HCT116 (cell line): Measurements from ENCODE around the gene MMP17. TPM values are rescaled to one million over a fixed set of nuclear protein-coding genes. Genes with fewer than 3 reads are reported as not detected.

Experiments used
- ATAC-seq: fragments of 200-7000 bp; cut with Tn5 transposase; 2 replicates; pipeline ENCODE4 v1.9.1; 2020; ENCODE audit warnings: mild to moderate bottlenecking, moderate library complexity
- BruUV-seq: library from RNA; stranded (reverse); fragments of 400-500 nt; replicated peaks from 2 replicates; lab custom pipeline; 2021; lab: Mats Ljungman, UMichigan
- CTCF ChIA-PET: fragments of 300-600 bp; sonication (Branson Sonifier 250); formaldehyde crosslinking; loops from one replicate; lab custom pipeline; 2021; ENCODE audit warnings: antibody characterized with exemption; lab: Charles Lee
- POLR2A ChIA-PET: fragments of 300-600, 350-600 bp; sonication (Branson Sonifier 250); formaldehyde crosslinking; loops from one replicate; lab custom pipeline; 2021; ENCODE audit warnings: antibody characterized with exemption; lab: Charles Lee
- RAD21 ChIA-PET, 2 experiments: fragments of 300-600 bp; sonication (Branson Sonifier 250); formaldehyde crosslinking; loops; one replicate each; lab custom pipeline; 2023; ENCODE audit warnings: low total read pairs in 2 of 2; ENCODE audit not compliant: uncharacterized antibody in 2 of 2, unreplicated experiment in 2 of 2, low non-redundant PET in 1 of 2; lab: Charles Lee
- DNase-seq: peaks from one replicate; pipeline ENCODE4 v3.0.0-alpha.2; 2010; ENCODE audit warnings: low read depth, low spot score
- H2AFZ ChIP-seq: fragments of 200-600 bp; shearing (Covaris generic), sonication (generic); 2 replicates; pipeline ENCODE4 v1.6.1; 2017; ENCODE audit warnings: low read depth, mixed run types, mixed read lengths, antibody characterized with exemption, low read length; ENCODE audit not compliant: poor library complexity, severe bottlenecking
- H3K27ac ChIP-seq: 2 replicates; pipeline ENCODE4 v1.5.1; 2012; ENCODE audit warnings: low read depth, low read length
- H3K27me3 ChIP-seq: fragments of 200-600 bp; sonication (generic); 2 replicates; pipeline ENCODE4 v1.6.1; 2016; ENCODE audit warnings: mixed run types, low read length, mixed read lengths; ENCODE audit not compliant: insufficient read depth
- H3K36me3 ChIP-seq, 2 experiments: fragments of 200-500 bp in 1 of 2; fragments of 200-600 bp in 1 of 2; sonication (Bioruptor generic) in 1 of 2; sonication (generic) in 1 of 2; 2 replicates each; pipeline versions ENCODE4 v1.5.1 to v1.6.1; 2014 to 2016; ENCODE audit warnings: low read length in 2 of 2, inconsistent platforms in 1 of 2, mixed read lengths in 1 of 2, mixed run types in 1 of 2; ENCODE audit not compliant: insufficient read depth in 2 of 2, control insufficient read depth in 1 of 2
- H3K4me1 ChIP-seq, 2 experiments: fragments of 200-600 bp in 1 of 2; sonication (generic) in 1 of 2; 2 replicates each; pipeline versions ENCODE4 v1.5.1 to v1.6.1; 2012 to 2017; ENCODE audit warnings: low read length in 2 of 2, inconsistent platforms in 1 of 2, mild to moderate bottlenecking in 1 of 2, mixed read lengths in 1 of 2, mixed run types in 1 of 2, moderate library complexity in 1 of 2; ENCODE audit not compliant: insufficient read depth in 2 of 2, control insufficient read depth in 1 of 2
- H3K4me2 ChIP-seq: fragments of 200-600 bp; sonication (generic); 2 replicates; pipeline ENCODE4 v1.6.1; 2017; ENCODE audit warnings: mixed run types, low read length, mixed read lengths
- H3K4me3 ChIP-seq, 2 experiments: fragments of 200-600 bp in 1 of 2; sonication (generic) in 1 of 2; replicated peaks in 1 of 2; 2 replicates each; pipeline ENCODE4 v1.5.1; 2011 to 2016; ENCODE audit warnings: low read length in 2 of 2, control low read depth in 1 of 2, low read depth in 1 of 2, mild to moderate bottlenecking in 1 of 2, mixed read lengths in 1 of 2, mixed run types in 1 of 2
- H3K79me2 ChIP-seq: fragments of 200-600 bp; sonication (generic); 2 replicates; pipeline ENCODE4 v1.6.1; 2017; ENCODE audit warnings: mild to moderate bottlenecking, mixed run types, low read length, moderate library complexity, mixed read lengths; ENCODE audit not compliant: insufficient read depth
- H3K9ac ChIP-seq: fragments of 200-600 bp; sonication (generic); 2 replicates; pipeline ENCODE4 v1.6.1; 2016; ENCODE audit warnings: low read length, mixed read lengths
- H3K9me2 ChIP-seq: fragments of 200-600 bp; sonication (generic), shearing (Covaris generic); 2 replicates; pipeline ENCODE4 v1.6.1; 2017; ENCODE audit warnings: mixed run types, mild to moderate bottlenecking, moderate library complexity; ENCODE audit not compliant: insufficient read depth
- H3K9me3 ChIP-seq, 2 experiments: fragments of 200-500 bp in 1 of 2; fragments of 200-600 bp in 1 of 2; sonication (Bioruptor generic) in 1 of 2; sonication (generic) in 1 of 2; 2 replicates each; pipeline ENCODE4 v1.6.1; 2014 to 2017; ENCODE audit warnings: low read length in 2 of 2, mixed read lengths in 2 of 2, inconsistent platforms in 1 of 2, low read depth in 1 of 2, mild to moderate bottlenecking in 1 of 2, mixed run types in 1 of 2, moderate library complexity in 1 of 2; ENCODE audit not compliant: control insufficient read depth in 1 of 2, insufficient read depth in 1 of 2
- H4K20me1 ChIP-seq: fragments of 200-600 bp; sonication (generic), shearing (Covaris generic); 2 replicates; pipeline ENCODE4 v1.6.1; 2017; ENCODE audit warnings: mixed run types, mild to moderate bottlenecking, moderate library complexity; ENCODE audit not compliant: insufficient read depth
- ATF3 ChIP-seq: IDR thresholded peaks from 2 replicates; pipeline ENCODE4 v1.6.1; 2012
- CEBPB ChIP-seq: IDR thresholded peaks from 2 replicates; pipeline ENCODE4 v1.6.1; 2012; ENCODE audit warnings: low read depth
- EGR1 ChIP-seq: IDR thresholded peaks from 2 replicates; pipeline ENCODE4 v1.6.1; 2012; ENCODE audit warnings: low read depth
- ELF1 ChIP-seq: IDR thresholded peaks from 2 replicates; pipeline ENCODE4 v1.6.1; 2012; ENCODE audit warnings: low read depth, borderline replicate concordance
- EZH2 ChIP-seq: fragments of 200-600 bp; sonication (generic); IDR thresholded peaks from 2 replicates; pipeline ENCODE4 v1.6.1; 2017; ENCODE audit warnings: antibody characterized with exemption, mixed run types
- EZH2phosphoT487 ChIP-seq: fragments of 200-600 bp; IDR thresholded peaks from 2 replicates; pipeline ENCODE4 v1.6.1; 2018; ENCODE audit warnings: antibody characterized with exemption, borderline replicate concordance
- FOSL1 ChIP-seq: IDR thresholded peaks from 2 replicates; pipeline ENCODE4 v1.6.1; 2012; ENCODE audit warnings: low read depth
- JUND ChIP-seq: IDR thresholded peaks from 2 replicates; pipeline ENCODE4 v1.6.1; 2012
- MAX ChIP-seq: IDR thresholded peaks from 2 replicates; pipeline ENCODE4 v1.6.1; 2012
- POLR2A ChIP-seq: IDR thresholded peaks from 2 replicates; pipeline ENCODE4 v1.7.0; 2011; ENCODE audit warnings: borderline replicate concordance; ENCODE audit not compliant: insufficient read depth, insufficient read length; ENCODE audit errors: extremely low read depth
- POLR2AphosphoS5 ChIP-seq: IDR thresholded peaks from 2 replicates; pipeline ENCODE4 v1.6.1; 2011; ENCODE audit warnings: mild to moderate bottlenecking, low read depth, low read length, moderate library complexity
- RAD21 ChIP-seq: IDR thresholded peaks from 2 replicates; pipeline ENCODE4 v1.6.1; 2012; ENCODE audit warnings: low read depth, mild to moderate bottlenecking
- REST ChIP-seq: IDR thresholded peaks from 2 replicates; pipeline ENCODE4 v1.6.1; 2012; ENCODE audit warnings: low read depth
- SIN3A ChIP-seq: IDR thresholded peaks from 2 replicates; pipeline ENCODE4 v1.6.1; 2012; ENCODE audit warnings: low read depth
- SP1 ChIP-seq: IDR thresholded peaks from 2 replicates; pipeline ENCODE4 v1.6.1; 2012; ENCODE audit warnings: low read depth
- SRF ChIP-seq: IDR thresholded peaks from 2 replicates; pipeline ENCODE4 v1.6.1; 2012; ENCODE audit warnings: low read depth
- TCF7L2 ChIP-seq: IDR thresholded peaks from 2 replicates; pipeline ENCODE4 v1.7.0; 2011; ENCODE audit warnings: borderline replicate concordance, inconsistent platforms; ENCODE audit not compliant: insufficient read depth, insufficient read length; ENCODE audit errors: extremely low read depth
- ZBTB33 ChIP-seq: IDR thresholded peaks from 2 replicates; pipeline ENCODE4 v1.6.1; 2011; ENCODE audit warnings: mild to moderate bottlenecking, low read length, moderate library complexity; ENCODE audit not compliant: insufficient replicate concordance; ENCODE audit errors: extremely low read depth
- ZFX ChIP-seq: fragments of 450-650 bp; IDR thresholded peaks from 2 replicates; pipeline ENCODE4 v1.6.1; 2017
- ZNF274 ChIP-seq: fragments of 200-500 bp; sonication (Bioruptor generic); IDR thresholded peaks from 2 replicates; pipeline ENCODE4 v1.6.1; 2014; ENCODE audit warnings: mild to moderate bottlenecking, low read depth, low read length, inconsistent platforms
- intact Hi-C: fragments of 100-400 bp; cut with micrococcal nuclease; formaldehyde crosslinking; loops from 2 replicates; pipeline ENCODE4 v1.10.0; 2022
- total RNA-seq: library from RNA; stranded (reverse); gene quantifications from one replicate; pipeline ENCODE4 v1.2.1, GENCODE V29; 2021; ENCODE audit not compliant: unreplicated experiment

The MMP17 gene
- total RNA-seq, 1 experiment from 2014 or later: 14.3 TPM

GRCh38 chr12:131857908-131858850 is 30.0 kb downstream of the MMP17 start:
- Histone ChIP-seq H3K79me2 (no peaks in the 10 kb centered on the region), H2AFZ (no peak overlapping the region), H3K4me3 (no peak overlapping the region), H3K9ac (no peak overlapping the region), H4K20me1 (no peaks in the 10 kb centered on the region), H3K27ac (no peak overlapping the region), H3K4me1 (peaks cover 11 to 13% of the 10 kb centered on the region in 2 experiments), H3K9me2 (no peaks in the 10 kb centered on the region), H3K4me2 (no peak overlapping the region), H3K9me3 (no peaks in the 10 kb centered on the region), H3K36me3 (no peaks in the 10 kb centered on the region), H3K27me3 (no peaks in the 10 kb centered on the region)
- BruUV-seq: no TSS peak
- no peak for ATAC-seq
- RAD21 ChIA-PET: no interaction called here
- DNase-seq: no peak
- intact Hi-C loops: no loop called here
- CTCF ChIA-PET: no interaction called here
- POLR2A ChIA-PET: no interaction called here
- no peak for TF ChIP-seq SP1
- no peak for TF ChIP-seq EGR1
- no peak for TF ChIP-seq ZNF274
- TF ChIP-seq JUND: no peak
- TF ChIP-seq SRF: no peak
- TF ChIP-seq ELF1: no peak
- no peak for TF ChIP-seq TCF7L2
- no peak for TF ChIP-seq EZH2
- TF ChIP-seq POLR2AphosphoS5: no peak
- TF ChIP-seq EZH2phosphoT487: no peak
- no peak for TF ChIP-seq SIN3A
- TF ChIP-seq ZBTB33: no peak
- TF ChIP-seq CEBPB: no peak
- TF ChIP-seq POLR2A: no peak
- no peak for TF ChIP-seq REST
- no peak for TF ChIP-seq FOSL1
- TF ChIP-seq MAX: no peak
- TF ChIP-seq RAD21: no peak
- no peak for TF ChIP-seq ATF3
- TF ChIP-seq ZFX: no peak
